Mucosa of rectum (tissue), 2 donors: ENCODE results near the gene ESR1.

ENCODE experiments used
- H3K27ac ChIP-seq, 2 donors: one replicate each; pipeline ENCODE4 v1.7.0; 2013; ENCODE audit warnings: inconsistent platforms in 2 of 2, low read depth in 2 of 2, low read length in 2 of 2
- H3K27me3 ChIP-seq, 2 donors: one replicate each; pipeline ENCODE4 v1.7.0; 2013; ENCODE audit warnings: low read length in 2 of 2; ENCODE audit not compliant: control insufficient read depth in 2 of 2, insufficient read depth in 2 of 2
- H3K36me3 ChIP-seq, 2 donors: one replicate each; pipeline ENCODE4 v1.7.0; 2013; ENCODE audit warnings: low read length in 2 of 2; ENCODE audit not compliant: control insufficient read depth in 2 of 2, insufficient read depth in 2 of 2
- H3K4me1 ChIP-seq, 2 donors: one replicate each; pipeline ENCODE4 v1.7.0; 2013; ENCODE audit warnings: low read length in 2 of 2, mild to moderate bottlenecking in 1 of 2; ENCODE audit not compliant: control insufficient read depth in 2 of 2, insufficient read depth in 2 of 2
- H3K4me3 ChIP-seq, 2 donors: one replicate each; pipeline ENCODE4 v1.7.0; 2013; ENCODE audit warnings: low read length in 2 of 2
- H3K9ac ChIP-seq, 2 donors: one replicate each; pipeline ENCODE4 v1.7.0; 2013; ENCODE audit warnings: low read length in 2 of 2, low read depth in 1 of 2, mild to moderate bottlenecking in 1 of 2
- H3K9me3 ChIP-seq, 2 donors: one replicate each; pipeline ENCODE4 v1.7.0; 2013; ENCODE audit warnings: low read length in 2 of 2; ENCODE audit not compliant: control insufficient read depth in 2 of 2
- donor health status: healthy.
- donor health status: Normal muscosa, but diverticular disease.

ESR1 gene

GRCh38 chr6:152098683-152099082, 291.2 kb downstream of the ESR1 start:
- no peak overlapping the region for H3K27ac ChIP-seq
- H3K9me3 ChIP-seq = no peaks in the 10 kb centered on the region
- no peak overlapping the region for H3K9ac ChIP-seq
- H3K4me3 ChIP-seq = no peak overlapping the region
- H3K36me3 ChIP-seq = no peaks in the 10 kb centered on the region
- H3K27me3 ChIP-seq = no peaks in the 10 kb centered on the region
- no peaks in the 10 kb centered on the region for H3K4me1 ChIP-seq

DNA sequence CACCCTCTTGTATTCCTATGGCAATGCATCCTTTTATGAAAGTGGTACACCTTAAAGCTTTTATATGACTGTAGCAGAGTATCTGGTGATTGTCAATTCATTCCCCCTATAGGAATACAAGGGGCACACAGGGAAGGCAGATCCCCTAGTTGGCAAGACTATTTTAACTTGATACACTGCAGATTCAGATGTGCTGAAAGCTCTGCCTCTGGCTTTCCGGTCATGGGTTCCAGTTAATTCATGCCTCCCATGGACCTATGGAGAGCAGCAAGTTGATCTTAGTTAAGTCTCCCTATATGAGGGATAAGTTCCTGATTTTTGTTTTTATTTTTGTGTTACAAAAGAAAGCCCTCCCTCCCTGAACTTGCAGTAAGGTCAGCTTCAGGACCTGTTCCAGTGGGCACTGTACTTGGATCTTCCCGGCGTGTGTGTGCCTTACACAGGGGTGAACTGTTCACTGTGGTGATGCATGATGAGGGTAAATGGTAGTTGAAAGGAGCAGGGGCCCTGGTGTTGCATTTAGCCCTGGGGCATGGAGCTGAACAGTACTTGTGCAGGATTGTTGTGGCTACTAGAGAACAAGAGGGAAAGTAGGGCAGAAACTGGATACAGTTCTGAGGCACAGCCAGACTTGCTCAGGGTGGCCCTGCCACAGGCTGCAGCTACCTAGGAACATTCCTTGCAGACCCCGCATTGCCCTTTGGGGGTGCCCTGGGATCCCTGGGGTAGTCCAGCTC, 292.1 kb downstream of the ESR1 start:
- Histone ChIP-seq H3K27me3 (no peaks in the 10 kb centered on the region), H3K27ac (no peak overlapping the region), H3K4me3 (no peak overlapping the region), H3K9me3 (no peaks in the 10 kb centered on the region), H3K9ac (no peak overlapping the region), H3K36me3 (no peaks in the 10 kb centered on the region), H3K4me1 (no peaks in the 10 kb centered on the region)

- H3K27ac ChIP-seq = no peak overlapping the region
- no peaks in the 10 kb centered on the region for H3K9me3 ChIP-seq
- H3K9ac ChIP-seq = no peak overlapping the region
- no peaks in the 10 kb centered on the region for H3K36me3 ChIP-seq
- no peaks in the 10 kb centered on the region for H3K27me3 ChIP-seq
- H3K4me3 ChIP-seq = no peak overlapping the region
- H3K4me1 ChIP-seq = no peaks in the 10 kb centered on the region
These were observed 292.7 kb downstream of the ESR1 start for GRCh38 chr6:152100183-152100618.

- Histone ChIP-seq H3K9ac (no peak overlapping the region), H3K9me3 (no peaks in the 10 kb centered on the region), H3K4me1 (no peaks in the 10 kb centered on the region), H3K36me3 (no peaks in the 10 kb centered on the region), H3K4me3 (no peak overlapping the region), H3K27ac (no peak overlapping the region), H3K27me3 (no peaks in the 10 kb centered on the region)
These were observed 300.5 kb downstream of the ESR1 start for GRCh38 chr6:152107973-152108372.

DNA sequence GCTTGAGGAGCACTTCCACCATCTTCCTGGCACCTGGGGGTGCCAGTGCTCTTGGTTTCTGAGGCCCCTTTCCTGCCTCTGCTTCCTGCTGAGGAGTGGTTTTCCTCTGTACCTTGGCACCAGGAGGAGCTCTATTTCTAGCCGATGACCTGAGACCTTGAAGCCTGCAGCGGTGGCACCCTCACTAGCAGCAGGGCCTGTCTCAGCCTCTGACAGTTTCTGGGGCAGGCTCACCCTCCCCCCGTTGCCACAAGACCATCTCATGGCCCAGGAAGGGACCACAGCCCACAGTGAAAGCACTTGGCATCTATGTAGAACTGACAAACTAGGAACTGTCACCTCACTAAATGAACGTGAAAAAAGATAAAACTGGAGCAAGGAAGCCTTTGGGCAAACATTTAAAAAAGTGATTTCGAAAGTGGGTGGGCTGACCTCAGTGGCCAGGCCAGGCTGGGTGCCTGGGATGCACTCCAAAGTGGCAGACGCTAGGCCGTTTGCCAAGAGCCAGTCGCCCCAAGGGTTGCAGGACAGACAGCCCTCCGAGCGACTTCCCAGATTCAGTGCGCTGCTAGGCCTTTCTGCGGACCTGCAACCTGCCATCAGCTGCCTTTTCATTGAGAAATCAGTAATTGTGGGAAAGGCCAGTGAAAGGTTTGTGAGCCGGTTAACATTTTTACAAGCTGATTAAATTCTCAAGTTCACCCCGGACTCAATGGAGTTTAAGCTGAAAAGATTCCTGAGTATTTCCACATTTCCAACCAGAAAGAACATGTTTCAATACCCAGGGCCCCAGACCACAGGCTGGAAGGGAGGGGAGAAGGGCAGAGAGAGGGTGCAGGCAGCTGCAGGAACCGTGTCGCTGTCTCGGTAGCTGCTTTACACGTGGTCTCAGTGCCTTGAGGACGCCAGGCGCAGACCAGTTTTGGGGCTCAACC, 303.7 kb downstream of the ESR1 start:
- H3K4me1 ChIP-seq = no peaks in the 10 kb centered on the region
- no peak overlapping the region for H3K9ac ChIP-seq

DNA sequence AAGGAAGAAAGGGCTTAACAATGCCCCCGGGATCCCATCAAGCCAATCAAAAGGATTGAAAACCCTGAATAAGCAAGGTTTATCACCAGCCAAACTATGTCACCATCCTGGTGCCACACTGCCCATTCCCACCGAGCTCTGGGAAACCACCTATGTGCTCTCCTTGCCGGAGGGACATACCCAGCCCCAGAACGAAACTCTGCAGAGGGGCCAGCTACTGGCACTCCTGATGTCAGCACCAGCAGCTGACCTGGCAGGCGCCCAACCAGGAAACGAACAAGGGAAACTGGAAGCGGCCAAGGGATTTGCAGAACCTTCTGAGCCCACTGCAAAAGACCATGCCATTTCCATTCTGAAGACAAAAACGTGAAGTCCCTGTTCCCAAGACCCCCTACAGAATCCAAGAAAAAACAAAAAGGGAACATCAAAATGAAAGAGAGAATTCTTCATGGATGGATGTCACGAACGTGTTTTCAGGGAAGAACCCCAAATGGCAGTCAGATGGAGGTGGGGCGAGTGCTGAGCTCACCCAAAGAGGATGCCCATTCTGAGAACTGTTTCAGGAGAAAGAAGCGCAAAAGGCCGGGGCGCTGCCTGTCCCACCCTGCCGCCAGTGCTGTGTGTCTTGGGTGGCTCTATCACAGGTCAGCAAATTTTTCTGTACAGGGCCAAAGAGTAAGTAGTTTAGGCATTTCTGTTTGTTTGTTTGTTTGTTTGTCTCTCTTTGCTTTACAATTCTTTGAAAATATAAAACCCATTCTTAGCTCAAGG, 305.2 kb downstream of the ESR1 start:
- H3K27ac ChIP-seq = peak overlapping the region in 1 of 2 donors; percentile 3
- H3K4me1 ChIP-seq = no peaks in the 10 kb centered on the region
- no peaks in the 10 kb centered on the region for H3K36me3 ChIP-seq
- H3K27me3 ChIP-seq = no peaks in the 10 kb centered on the region
- H3K9ac ChIP-seq = no peak overlapping the region
- no peaks in the 10 kb centered on the region for H3K9me3 ChIP-seq
- H3K4me3 ChIP-seq = no peak overlapping the region

More for the DNA sequence above, 303.7 kb downstream of the ESR1 start:
- Histone ChIP-seq H3K36me3 (no peaks in the 10 kb centered on the region), H3K27ac (no peak overlapping the region), H3K27me3 (no peaks in the 10 kb centered on the region), H3K4me3 (no peak overlapping the region), H3K9me3 (no peaks in the 10 kb centered on the region)

- H3K27ac ChIP-seq = no peak overlapping the region
- H3K36me3 ChIP-seq = peaks cover 0 to 13% of the 10 kb centered on the region in 2 donors
- H3K27me3 ChIP-seq = no peaks in the 10 kb centered on the region
- H3K9me3 ChIP-seq = no peaks in the 10 kb centered on the region
- no peak overlapping the region for H3K9ac ChIP-seq
- H3K4me3 ChIP-seq = no peak overlapping the region
- H3K4me1 ChIP-seq = no peaks in the 10 kb centered on the region
These were observed 310.0 kb downstream of the ESR1 start for GRCh38 chr6:152117156-152118133.

- H3K9me3 ChIP-seq = no peaks in the 10 kb centered on the region
- H3K27ac ChIP-seq = no peak overlapping the region
- peaks cover 0 to 14% of the 10 kb centered on the region in 2 donors for H3K36me3 ChIP-seq
- no peaks in the 10 kb centered on the region for H3K4me1 ChIP-seq
- H3K27me3 ChIP-seq = no peaks in the 10 kb centered on the region
- no peak overlapping the region for H3K9ac ChIP-seq
- no peak overlapping the region for H3K4me3 ChIP-seq
These were observed 310.7 kb downstream of the ESR1 start for GRCh38 chr6:152118224-152118623.

- Histone ChIP-seq H3K27ac (no peak overlapping the region), H3K9me3 (no peaks in the 10 kb centered on the region), H3K4me3 (no peak overlapping the region), H3K4me1 (no peaks in the 10 kb centered on the region), H3K36me3 (peaks cover 0 to 14% of the 10 kb centered on the region in 2 donors), H3K27me3 (no peaks in the 10 kb centered on the region), H3K9ac (no peak overlapping the region)
These were observed 311.2 kb downstream of the ESR1 start for GRCh38 chr6:152118678-152119077.
